H1 (cell line): ENCODE results near the gene ZNF791. TPM values are rescaled to one million over a fixed set of nuclear protein-coding genes. Genes with fewer than 3 reads are reported as not detected.

Experiments used
- FOSL1 ChIP-seq: IDR thresholded peaks from 2 replicates; pipeline ENCODE4 v1.6.1; 2011; ENCODE audit warnings: mild to moderate bottlenecking, low read depth, low read length, moderate library complexity; ENCODE audit not compliant: insufficient read depth
- MAFK ChIP-seq: IDR thresholded peaks from 2 replicates; pipeline ENCODE4 v1.6.1; 2012; ENCODE audit warnings: low read depth, mild to moderate bottlenecking, improper control_type of control experiment, low read length
- PHF8 ChIP-seq: fragments of 200-600 bp; sonication (generic); conservative IDR thresholded peaks from 2 replicates; pipeline ENCODE4 v1.7.1; 2012; ENCODE audit warnings: low read depth, mild to moderate bottlenecking, inconsistent platforms, low read length, moderate library complexity
- RBBP5 ChIP-seq: IDR thresholded peaks from 2 replicates; pipeline ENCODE4 v1.7.1; 2012; ENCODE audit warnings: low read depth, mild to moderate bottlenecking, inconsistent platforms, low read length, moderate library complexity, borderline replicate concordance
- SAP30 ChIP-seq: fragments of 300-600 bp; sonication (generic); IDR thresholded peaks from 2 replicates; pipeline ENCODE4 v1.7.1; 2012; ENCODE audit warnings: low read length, moderate library complexity, mild to moderate bottlenecking, inconsistent platforms; ENCODE audit not compliant: insufficient read depth, insufficient replicate concordance
- SUZ12 ChIP-seq: fragments of 200-600 bp; sonication (generic); IDR thresholded peaks from 2 replicates; pipeline ENCODE4 v1.6.1; 2012; ENCODE audit warnings: mild to moderate bottlenecking, inconsistent platforms, low read length, moderate library complexity, mixed read lengths
- polyA plus RNA-seq, 7 experiments: library from polyadenylated mRNA; depleted of rRNA in 3 of 7; stranded (reverse) in 5 of 7; unstranded in 2 of 7; fragments of >200 nt in 5 of 7; fragments of 200-250 nt in 2 of 7; gene quantifications; 1 replicate in 5 of 7; 2 replicates in 1 of 7; 4 replicates in 1 of 7; pipeline versions ENCODE4 v1.2.1 to v1.2.3, GENCODE V29; 2011 to 2013; ENCODE audit warnings: missing spikeins in 2 of 7, mixed read lengths in 2 of 7
- total RNA-seq: library from RNA; stranded (reverse); fragmentation: NEBNext Ultra II Directional; extraction: Animal tissue kit (Norgen Biotek cat#: 25700); gene quantifications from 2 replicates; pipeline ENCODE4 v1.2.1, GENCODE V29; 2021

Gene ZNF791
- total and polyA plus RNA-seq, 2 of the 8 experiments (the other 6 are each of a cell fraction or from before 2014, with no cell fraction given), result 4.1 to 18.6 TPM

DNA sequence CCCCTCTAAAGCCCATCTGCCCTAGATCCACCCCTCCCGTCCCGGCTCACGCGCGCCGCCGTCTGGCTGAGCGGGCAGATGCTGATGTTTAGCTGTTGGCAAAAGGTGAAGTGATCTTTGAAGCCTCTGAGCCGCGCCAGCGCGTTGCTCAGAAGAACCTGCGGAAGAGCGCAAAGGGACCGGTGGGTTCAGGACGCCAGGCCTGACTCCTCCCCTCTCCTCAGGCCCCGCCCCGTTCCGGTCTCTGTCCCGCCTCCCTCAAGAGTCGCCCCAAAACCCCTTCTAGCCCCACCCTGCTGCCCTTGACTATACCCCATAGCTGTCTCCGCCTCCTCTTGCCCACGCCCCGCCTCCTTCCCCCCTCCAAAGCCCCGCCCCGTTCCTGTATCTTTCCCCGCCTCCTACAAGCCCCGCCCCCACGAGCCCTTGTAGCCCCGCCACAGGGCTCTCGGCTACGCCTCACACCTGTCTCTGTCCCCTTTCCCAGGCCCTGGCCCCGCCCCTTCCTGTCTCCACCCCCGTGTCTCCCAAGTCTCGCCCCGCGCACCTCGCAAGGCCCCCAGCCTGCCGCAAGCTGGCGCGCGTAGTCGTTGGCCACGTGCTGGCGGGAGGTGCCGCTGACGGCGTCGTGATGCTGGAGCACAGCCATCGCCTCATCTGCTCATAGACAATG lies 46.3 kb downstream of the ZNF791 start (continued):
- TF ChIP-seq SAP30, result no peak
- no peak for TF ChIP-seq SUZ12
- no peak for TF ChIP-seq PHF8
- no peak for TF ChIP-seq MAFK
- TF ChIP-seq RBBP5, result no peak
- TF ChIP-seq FOSL1, result no peak
- TF ChIP-seq, all 59 proteins: peak for 7
